WTC11 (cell line): Measurements from ENCODE around the gene TRIM65. TPM values are rescaled to one million over a fixed set of nuclear protein-coding genes. Genes with fewer than 3 reads are reported as not detected.
A peak's percentile ranks its signal among the peaks of the same experiment; 100 is the strongest.

Experiments
- ATAC-seq: fragments of 200-7000 bp; cut with Tn5 transposase; 2 replicates; pipeline ENCODE4 v1.10.0; 2021; ENCODE audit warnings: mild to moderate bottlenecking, moderate library complexity
- CTCF ChIA-PET: fragments of 300-600 bp; sonication (Branson Sonifier 250); formaldehyde crosslinking; loops from one replicate; lab custom pipeline; 2021; ENCODE audit warnings: antibody characterized with exemption; lab: Charles Lee
- POLR2A ChIA-PET: fragments of 350-600 bp; sonication (Branson Sonifier 250); formaldehyde crosslinking; loops from one replicate; lab custom pipeline; 2021; ENCODE audit warnings: antibody characterized with exemption; lab: Charles Lee
- DNase-seq: peaks from one replicate; pipeline ENCODE4 v3.0.0; 2021; ENCODE audit warnings: low spot score
- H3K27ac Mint-ChIP-seq: 2 replicates; pipeline ENCODE4 v1.8.0; 2021; ENCODE audit warnings: mixed read lengths
- H3K27me3 Mint-ChIP-seq: 2 replicates; pipeline ENCODE4 v1.8.0; 2021; ENCODE audit warnings: low read depth, mild to moderate bottlenecking, moderate library complexity, mixed read lengths
- H3K36me3 Mint-ChIP-seq: 2 replicates; pipeline ENCODE4 v1.8.0; 2021; ENCODE audit warnings: mixed read lengths
- H3K4me1 Mint-ChIP-seq: 2 replicates; pipeline ENCODE4 v1.8.0; 2022; ENCODE audit warnings: mixed read lengths
- H3K4me3 Mint-ChIP-seq: 2 replicates; pipeline ENCODE4 v1.8.0; 2021; ENCODE audit warnings: mild to moderate bottlenecking, moderate library complexity, mixed read lengths
- H3K9me3 Mint-ChIP-seq: 2 replicates; pipeline ENCODE4 v1.8.0; 2021; ENCODE audit warnings: mixed read lengths
- ATF2 ChIP-seq: sonication (generic); formaldehyde crosslinking; IDR thresholded peaks from 2 replicates; pipeline ENCODE4 v1.8.1; 2022; ENCODE audit warnings: low read depth, missing genetic modification reagents, borderline replicate concordance
- CTCF ChIP-seq: fragments of 200-600 bp; IDR thresholded peaks from 2 replicates; pipeline ENCODE4 v1.8.0; 2022; ENCODE audit warnings: antibody characterized with exemption
- E2F4 ChIP-seq: sonication (generic); formaldehyde crosslinking; IDR thresholded peaks from 2 replicates; pipeline ENCODE4 v1.8.1; 2022; ENCODE audit warnings: low read depth, mild to moderate bottlenecking, moderate library complexity, missing genetic modification reagents, borderline replicate concordance
- ELF4 ChIP-seq: sonication (generic); formaldehyde crosslinking; IDR thresholded peaks from 2 replicates; pipeline ENCODE4 v1.8.1; 2022; ENCODE audit warnings: low read depth, mild to moderate bottlenecking, moderate library complexity, missing genetic modification reagents
- ERG ChIP-seq: fragments of 250-450 bp; sonication (Bioruptor Pico); IDR thresholded peaks from 2 replicates; pipeline ENCODE4 v1.8.0; 2021; ENCODE audit warnings: mild to moderate bottlenecking
- FOXP1 ChIP-seq: sonication (generic); formaldehyde crosslinking; IDR thresholded peaks from 2 replicates; pipeline ENCODE4 v1.8.0; 2022; ENCODE audit warnings: missing genetic modification reagents, mild to moderate bottlenecking, moderate library complexity, borderline replicate concordance
- HMGA2 ChIP-seq: fragments of 250-450 bp; sonication (Bioruptor Pico); IDR thresholded peaks from 2 replicates; pipeline ENCODE4 v1.4.0; 2021; ENCODE audit warnings: mild to moderate bottlenecking, moderate library complexity
- IRF1 ChIP-seq: sonication (generic); formaldehyde crosslinking; IDR thresholded peaks from 2 replicates; pipeline ENCODE4 v1.8.0; 2023; ENCODE audit warnings: missing genetic modification reagents
- IRF2 ChIP-seq: sonication (generic); formaldehyde crosslinking; IDR thresholded peaks from 2 replicates; pipeline ENCODE4 v1.8.0; 2022; ENCODE audit warnings: low read depth, missing genetic modification reagents, borderline replicate concordance
- SMAD3 ChIP-seq: sonication (generic); formaldehyde crosslinking; IDR thresholded peaks from 2 replicates; pipeline ENCODE4 v1.8.0; 2022; ENCODE audit warnings: missing genetic modification reagents, mild to moderate bottlenecking, borderline replicate concordance
- TCF7 ChIP-seq: sonication (generic); formaldehyde crosslinking; IDR thresholded peaks from 2 replicates; pipeline ENCODE4 v1.8.0; 2022; ENCODE audit warnings: mild to moderate bottlenecking, low read depth, missing genetic modification reagents, moderate library complexity
- TEAD1 ChIP-seq: sonication (generic); formaldehyde crosslinking; IDR thresholded peaks from 2 replicates; pipeline ENCODE4 v1.8.0; 2022; ENCODE audit warnings: mild to moderate bottlenecking, missing genetic modification reagents
- ZMAT4 ChIP-seq: fragments of 250-450 bp; sonication (Bioruptor Pico); IDR thresholded peaks from 2 replicates; pipeline ENCODE4 v1.9.0; 2021; ENCODE audit warnings: mild to moderate bottlenecking
- ZNF396 ChIP-seq: fragments of 250-450 bp; sonication (Bioruptor Pico); IDR thresholded peaks from 2 replicates; pipeline ENCODE4 v1.8.0; 2021; ENCODE audit warnings: mild to moderate bottlenecking, moderate library complexity, borderline replicate concordance
- ZNF423 ChIP-seq: fragments of 250-450 bp; sonication (Bioruptor Pico); IDR thresholded peaks from 2 replicates; pipeline ENCODE4 v2.1.2; 2022; ENCODE audit warnings: mild to moderate bottlenecking, moderate library complexity
- ZNF671 ChIP-seq: fragments of 250-450 bp; sonication (Bioruptor Pico); IDR thresholded peaks from 2 replicates; pipeline ENCODE4 v1.8.0; 2021; ENCODE audit warnings: mild to moderate bottlenecking
- total RNA-seq: library from RNA; stranded (reverse); gene quantifications from 3 replicates; pipeline ENCODE4 v1.2.3, GENCODE V29; 2021
- TF ChIP-seq, protein P1 (sequence below): sonication (generic); formaldehyde crosslinking; IDR thresholded peaks from 2 replicates; pipeline ENCODE4 v1.8.0; 2022; ENCODE audit warnings: mild to moderate bottlenecking, missing genetic modification reagents
- TF ChIP-seq, protein P2 (sequence below): sonication (generic); formaldehyde crosslinking; IDR thresholded peaks from 2 replicates; pipeline ENCODE4 v1.8.1; 2023; ENCODE audit warnings: mild to moderate bottlenecking, moderate library complexity, missing genetic modification reagents
- TF ChIP-seq, protein P3 (sequence below): fragments of 250-450 bp; sonication (Bioruptor Pico); IDR thresholded peaks from 2 replicates; pipeline ENCODE4 v1.9.0; 2021; ENCODE audit warnings: moderate library complexity, mild to moderate bottlenecking, inconsistent platforms, borderline replicate concordance
- TF ChIP-seq, protein P4 (sequence below): sonication (generic); formaldehyde crosslinking; IDR thresholded peaks from 2 replicates; pipeline ENCODE4 v1.8.1; 2023; ENCODE audit warnings: mild to moderate bottlenecking, missing genetic modification reagents, moderate library complexity

The TRIM65 gene
- total RNA-seq, 1 experiment from 2014 or later: 56.4 TPM

- TF ChIP-seq ATF2: no peak
- TF ChIP-seq, all 79 proteins: peak for 2
Observed at GRCh38 chr17:75927286-75927922, 30.7 kb upstream of the TRIM65 start (continued).

DNA sequence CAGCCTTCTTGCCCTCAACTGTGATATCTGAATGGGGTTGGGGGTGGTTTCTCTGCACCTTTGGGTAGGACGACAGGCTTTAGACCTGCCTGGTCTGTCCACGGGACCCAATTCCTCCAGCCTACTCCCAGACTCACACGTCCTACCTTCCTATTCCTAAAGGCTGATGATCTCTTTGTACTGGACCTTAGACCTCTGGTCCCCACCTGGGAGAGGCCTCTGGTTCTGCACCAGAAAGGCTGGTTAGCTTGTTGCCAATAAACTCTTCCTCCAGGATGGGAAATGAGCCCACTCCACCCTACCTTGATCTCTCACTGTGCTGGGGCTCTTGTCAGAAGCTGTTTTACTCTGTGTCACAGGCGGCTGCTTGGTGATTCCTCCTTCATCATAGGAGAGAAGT lies 29.7 kb upstream of the TRIM65 start:
- Mint-ChIP-seq H3K4me1 (no peaks in the 10 kb centered on the region), H3K4me3 (no peak overlapping the region), H3K36me3 (no peaks in the 10 kb centered on the region; the same call in 1 of the 2 replicates), H3K9me3 (no peaks in the 10 kb centered on the region), H3K27ac (peak overlapping the region; percentile 41; the same call in 1 of the 2 replicates), H3K27me3 (no peaks in the 10 kb centered on the region)
- DNase-seq: no peak
- TF ChIP-seq IRF1 (CRISPR knock-in tag): no peak
- no peak for TF ChIP-seq ZNF396 (CRISPR knock-in tag)
- no peak for TF ChIP-seq ZNF671 (CRISPR knock-in tag)
- TF ChIP-seq, protein P1, sequence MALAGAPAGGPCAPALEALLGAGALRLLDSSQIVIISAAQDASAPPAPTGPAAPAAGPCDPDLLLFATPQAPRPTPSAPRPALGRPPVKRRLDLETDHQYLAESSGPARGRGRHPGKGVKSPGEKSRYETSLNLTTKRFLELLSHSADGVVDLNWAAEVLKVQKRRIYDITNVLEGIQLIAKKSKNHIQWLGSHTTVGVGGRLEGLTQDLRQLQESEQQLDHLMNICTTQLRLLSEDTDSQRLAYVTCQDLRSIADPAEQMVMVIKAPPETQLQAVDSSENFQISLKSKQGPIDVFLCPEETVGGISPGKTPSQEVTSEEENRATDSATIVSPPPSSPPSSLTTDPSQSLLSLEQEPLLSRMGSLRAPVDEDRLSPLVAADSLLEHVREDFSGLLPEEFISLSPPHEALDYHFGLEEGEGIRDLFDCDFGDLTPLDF (CRISPR knock-in tag): no peak
- no peak for TF ChIP-seq IRF2 (CRISPR knock-in tag)
- TF ChIP-seq, protein P2, sequence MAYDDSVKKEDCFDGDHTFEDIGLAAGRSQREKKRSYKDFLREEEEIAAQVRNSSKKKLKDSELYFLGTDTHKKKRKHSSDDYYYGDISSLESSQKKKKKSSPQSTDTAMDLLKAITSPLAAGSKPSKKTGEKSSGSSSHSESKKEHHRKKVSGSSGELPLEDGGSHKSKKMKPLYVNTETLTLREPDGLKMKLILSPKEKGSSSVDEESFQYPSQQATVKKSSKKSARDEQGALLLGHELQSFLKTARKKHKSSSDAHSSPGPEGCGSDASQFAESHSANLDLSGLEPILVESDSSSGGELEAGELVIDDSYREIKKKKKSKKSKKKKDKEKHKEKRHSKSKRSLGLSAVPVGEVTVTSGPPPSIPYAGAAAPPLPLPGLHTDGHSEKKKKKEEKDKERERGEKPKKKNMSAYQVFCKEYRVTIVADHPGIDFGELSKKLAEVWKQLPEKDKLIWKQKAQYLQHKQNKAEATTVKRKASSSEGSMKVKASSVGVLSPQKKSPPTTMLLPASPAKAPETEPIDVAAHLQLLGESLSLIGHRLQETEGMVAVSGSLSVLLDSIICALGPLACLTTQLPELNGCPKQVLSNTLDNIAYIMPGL (CRISPR knock-in tag): no peak
- TF ChIP-seq, protein P3, sequence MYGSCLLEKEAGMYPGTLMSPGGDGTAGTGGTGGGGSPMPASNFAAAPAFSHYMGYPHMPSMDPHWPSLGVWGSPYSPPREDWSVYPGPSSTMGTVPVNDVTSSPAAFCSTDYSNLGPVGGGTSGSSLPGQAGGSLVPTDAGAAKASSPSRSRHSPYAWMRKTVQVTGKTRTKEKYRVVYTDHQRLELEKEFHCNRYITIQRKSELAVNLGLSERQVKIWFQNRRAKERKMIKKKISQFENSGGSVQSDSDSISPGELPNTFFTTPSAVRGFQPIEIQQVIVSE (CRISPR knock-in tag): no peak
- no peak for TF ChIP-seq TEAD1 (CRISPR knock-in tag)
- no peak for TF ChIP-seq SMAD3
- TF ChIP-seq CTCF: no peak
- TF ChIP-seq HMGA2 (CRISPR knock-in tag): no peak
- ATAC-seq: no peak
- CTCF ChIA-PET: interaction anchor here (1.2 to 4.3 kb wide), 9 partner anchors 10 to 110 kb away, joined by 3 to 42 read pairs (median 3); partner anchors contain the start of gene MRPL38
- POLR2A ChIA-PET: no interaction called here

DNA sequence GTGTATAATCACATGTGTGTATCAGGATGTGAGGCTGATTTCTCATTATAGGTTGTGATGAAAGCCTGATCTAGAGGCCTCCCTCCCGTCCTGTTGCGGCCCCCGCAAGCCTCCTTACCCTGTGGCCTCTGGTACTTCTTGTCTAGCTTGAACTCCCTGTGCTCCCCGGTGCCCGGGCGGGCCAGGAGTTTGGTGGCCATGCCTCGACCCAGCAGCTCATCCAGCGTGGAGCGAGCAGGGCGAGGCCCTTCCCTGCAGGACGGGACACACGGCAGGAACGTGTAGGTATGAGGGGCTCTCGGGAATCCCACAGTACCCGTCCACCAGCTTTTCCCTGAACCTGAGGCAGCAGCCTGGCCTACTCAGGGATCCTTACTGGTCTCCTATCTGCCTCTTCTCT lies 29.2 kb upstream of the TRIM65 start:
- H3K36me3 Mint-ChIP-seq: no peaks in the 10 kb centered on the region; the same call in 1 of the 2 replicates
- H3K27ac Mint-ChIP-seq: no peak overlapping the region
- no peaks in the 10 kb centered on the region for H3K27me3 Mint-ChIP-seq
- ChIA-PET POLR2A (no interaction called here), CTCF (interaction anchor here (0.9 to 4.3 kb wide), 5 partner anchors 8 to 99 kb away, joined by 3 to 42 read pairs (median 4); partner anchors contain the start of genes CDK3 and MRPL38)
- TF ChIP-seq TCF7 (CRISPR knock-in tag) (no peak), E2F4 (CRISPR knock-in tag) (no peak), ZNF423 (no peak), ZMAT4 (no peak), ERG (CRISPR knock-in tag) (no peak), ELF4 (CRISPR knock-in tag) (no peak), FOXP1 (CRISPR knock-in tag) (no peak)
- TF ChIP-seq, protein P4, sequence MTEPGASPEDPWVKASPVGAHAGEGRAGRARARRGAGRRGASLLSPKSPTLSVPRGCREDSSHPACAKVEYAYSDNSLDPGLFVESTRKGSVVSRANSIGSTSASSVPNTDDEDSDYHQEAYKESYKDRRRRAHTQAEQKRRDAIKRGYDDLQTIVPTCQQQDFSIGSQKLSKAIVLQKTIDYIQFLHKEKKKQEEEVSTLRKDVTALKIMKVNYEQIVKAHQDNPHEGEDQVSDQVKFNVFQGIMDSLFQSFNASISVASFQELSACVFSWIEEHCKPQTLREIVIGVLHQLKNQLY: no peak
- no peak for ATAC-seq
- DNase-seq: no peak
- no peaks in the 10 kb centered on the region for H3K9me3 Mint-ChIP-seq
- no peak overlapping the region for H3K4me3 Mint-ChIP-seq
- no peaks in the 10 kb centered on the region for H3K4me1 Mint-ChIP-seq
